CD14-positive monocyte (primary cell): Measurements from ENCODE around the gene GAMT. TPM values are rescaled to one million over a fixed set of nuclear protein-coding genes. Genes with fewer than 3 reads are reported as not detected.

Source experiments
- DNase-seq, 3 donors: peaks; one replicate each; pipeline ENCODE4 v3.0.0-alpha.2; 2011 to 2022
- H2AFZ ChIP-seq: 2 replicates; pipeline ENCODE4 v1.6.0; 2012; ENCODE audit warnings: mild to moderate bottlenecking, low read depth, low read length, inconsistent platforms; ENCODE audit not compliant: insufficient read depth, poor library complexity, severe bottlenecking
- H3K27ac ChIP-seq, 2 donors: 1 replicate in 1 of 2; 2 replicates in 1 of 2; pipeline ENCODE4 v1.5.1; 2012 to 2013; ENCODE audit warnings: low read length in 2 of 2, control low read depth in 1 of 2, inconsistent platforms in 1 of 2, low read depth in 1 of 2, mild to moderate bottlenecking in 1 of 2
- H3K27me3 ChIP-seq, 2 donors: one replicate each; pipeline versions ENCODE4 v1.6.0 to v1.6.1; 2011 to 2013; ENCODE audit warnings: low read length in 2 of 2; ENCODE audit not compliant: control insufficient read depth in 2 of 2, insufficient read depth in 2 of 2
- H3K36me3 ChIP-seq, 2 donors: replicated peaks in 1 of 2; 1 replicate in 1 of 2; 2 replicates in 1 of 2; pipeline versions ENCODE4 v1.5.1 to v1.6.1; 2012 to 2013; ENCODE audit warnings: low read length in 2 of 2, control low read depth in 1 of 2, inconsistent platforms in 1 of 2, mild to moderate bottlenecking in 1 of 2; ENCODE audit not compliant: insufficient read depth in 2 of 2, control insufficient read depth in 1 of 2
- H3K4me1 ChIP-seq, 2 donors: 1 replicate in 1 of 2; 2 replicates in 1 of 2; pipeline versions ENCODE4 v1.5.1 to v1.6.1; 2012 to 2013; ENCODE audit warnings: low read length in 2 of 2, control low read depth in 1 of 2, inconsistent platforms in 1 of 2, mild to moderate bottlenecking in 1 of 2, moderate library complexity in 1 of 2; ENCODE audit not compliant: insufficient read depth in 2 of 2, control insufficient read depth in 1 of 2
- H3K4me2 ChIP-seq: replicated peaks from 2 replicates; pipeline ENCODE3; 2012; ENCODE audit warnings: low read length, moderate library complexity, mild to moderate bottlenecking; ENCODE audit not compliant: poor library complexity, severe bottlenecking; ENCODE audit errors: extremely low read depth
- H3K4me3 ChIP-seq, 3 experiments: fragments of 200-600 bp in 1 of 3; sonication (generic) in 1 of 3; replicated peaks in 1 of 3; 1 replicate in 2 of 3; 2 replicates in 1 of 3; pipeline ENCODE4 v1.5.1; 2011 to 2013; ENCODE audit warnings: low read length in 3 of 3, mild to moderate bottlenecking in 3 of 3, control low read depth in 2 of 3, low read depth in 2 of 3, inconsistent platforms in 1 of 3, moderate library complexity in 1 of 3
- H3K79me2 ChIP-seq: 2 replicates; pipeline ENCODE4 v1.6.0; 2012; ENCODE audit warnings: mild to moderate bottlenecking, control low read depth, inconsistent platforms, low read length, moderate library complexity; ENCODE audit not compliant: insufficient read depth
- H3K9ac ChIP-seq: 2 replicates; pipeline ENCODE4 v1.6.0; 2017; ENCODE audit warnings: low read length, mild to moderate bottlenecking; ENCODE audit not compliant: insufficient read depth, poor library complexity, severe bottlenecking
- H3K9me3 ChIP-seq, 2 donors: replicated peaks in 1 of 2; 1 replicate in 1 of 2; 2 replicates in 1 of 2; pipeline versions ENCODE4 v1.5.1 to v1.6.1; 2012 to 2013; ENCODE audit warnings: low read length in 2 of 2, control low read depth in 1 of 2; ENCODE audit not compliant: control insufficient read depth in 1 of 2, insufficient read depth in 1 of 2
- H4K20me1 ChIP-seq: 2 replicates; pipeline ENCODE4 v1.6.0; 2012; ENCODE audit warnings: mild to moderate bottlenecking, low read length, control low read depth, moderate library complexity; ENCODE audit not compliant: insufficient read depth
- H3K27ac Mint-ChIP-seq, 7 donors: one replicate each; pipeline ENCODE4 v1.8.0; 2020; ENCODE audit warnings: mild to moderate bottlenecking in 7 of 7, mixed read lengths in 7 of 7, moderate library complexity in 6 of 7, inconsistent platforms in 2 of 7
- H3K27me3 Mint-ChIP-seq, 3 donors: one replicate each; pipeline ENCODE4 v1.8.0; 2021 to 2022; ENCODE audit warnings: low read depth in 3 of 3, mild to moderate bottlenecking in 3 of 3, mixed read lengths in 3 of 3, moderate library complexity in 3 of 3, inconsistent platforms in 1 of 3
- H3K36me3 Mint-ChIP-seq, 2 donors: one replicate each; pipeline ENCODE4 v1.8.0; 2020; ENCODE audit warnings: mixed read lengths in 2 of 2, inconsistent platforms in 1 of 2, mild to moderate bottlenecking in 1 of 2
- H3K4me1 Mint-ChIP-seq: one replicate; pipeline ENCODE4 v1.8.0; 2020; ENCODE audit warnings: mild to moderate bottlenecking, mixed read lengths
- H3K4me3 Mint-ChIP-seq, 2 donors: one replicate each; pipeline ENCODE4 v1.8.0; 2020; ENCODE audit warnings: mild to moderate bottlenecking in 2 of 2, mixed read lengths in 2 of 2, moderate library complexity in 1 of 2
- H3K9me3 Mint-ChIP-seq, 7 donors: one replicate each; pipeline ENCODE4 v1.8.0; 2020 to 2022; ENCODE audit warnings: mixed read lengths in 7 of 7, mild to moderate bottlenecking in 6 of 7, moderate library complexity in 6 of 7, inconsistent platforms in 2 of 7
- WGBS: methylation state at CpG from one replicate; pipeline ENCODE4 v1.1.5; 2013; ENCODE audit warnings: missing lambda C conversion rate; ENCODE audit not compliant: insufficient coverage; 5-methylcytosine and 5-hydroxymethylcytosine counted together
- intact Hi-C, 2 donors: fragments of 100-400 bp; cut with micrococcal nuclease; formaldehyde crosslinking; loops; one replicate each; pipeline versions ENCODE4 v1.15.0 to v1.15.1; 2023
- polyA plus RNA-seq, 3 donors: library from polyadenylated mRNA; depleted of rRNA in 1 of 3; unstranded in 2 of 3; stranded (reverse) in 1 of 3; fragments of 300-500 nt in 2 of 3; fragments of >200 nt in 1 of 3; fragmentation: Illumina TruSeq in 2 of 3; gene quantifications; 1 replicate in 2 of 3; 2 replicates in 1 of 3; pipeline ENCODE4 v1.2.3, GENCODE V29; 2012 to 2021
- TF ChIP-seq, protein P1 (sequence below): fragments of 200-600 bp; IDR thresholded peaks from one replicate; pipeline ENCODE4 v1.8.0; 2022; ENCODE audit warnings: antibody characterized with exemption, mild to moderate bottlenecking

Gene GAMT
- polyA plus RNA-seq, 3 donors = 0.95 to 1.3 (median 0.96) TPM

DNA sequence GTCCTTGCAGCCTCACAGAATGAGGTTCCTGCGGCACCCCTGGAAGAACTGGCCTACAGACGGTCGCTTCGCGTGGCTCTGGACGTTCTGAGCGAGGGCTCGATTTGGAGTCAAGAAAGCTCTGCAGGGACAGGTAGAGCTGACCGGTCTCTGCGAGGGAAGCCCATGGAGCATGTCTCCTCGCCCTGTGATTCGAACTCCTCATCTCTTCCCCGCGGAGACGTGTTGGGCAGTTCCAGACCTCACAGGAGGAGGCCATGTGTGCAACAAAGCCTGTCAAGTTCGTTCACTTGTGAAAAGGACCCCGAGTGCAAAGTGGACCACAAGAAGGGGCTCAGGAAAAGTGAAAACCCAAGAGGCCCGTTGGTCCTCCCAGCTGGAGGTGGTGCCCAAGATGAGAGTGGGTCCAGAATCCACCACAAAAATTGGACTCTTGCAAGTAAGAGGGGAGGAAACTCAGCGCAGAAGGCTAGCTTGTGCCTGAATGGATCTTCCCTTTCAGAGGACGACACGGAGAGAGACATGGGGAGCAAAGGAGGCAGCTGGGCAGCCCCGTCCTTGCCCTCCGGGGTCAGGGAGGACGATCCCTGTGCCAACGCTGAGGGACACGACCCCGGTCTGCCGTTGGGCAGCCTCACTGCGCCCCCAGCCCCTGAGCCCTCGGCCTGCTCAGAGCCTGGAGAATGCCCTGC lies 41.1 kb downstream of the GAMT start:
- no peak overlapping the region for H3K9ac ChIP-seq
- WGBS = 96% methylated on average over 29 of the region's 30 CpGs
- DNase-seq = no peak

DNA sequence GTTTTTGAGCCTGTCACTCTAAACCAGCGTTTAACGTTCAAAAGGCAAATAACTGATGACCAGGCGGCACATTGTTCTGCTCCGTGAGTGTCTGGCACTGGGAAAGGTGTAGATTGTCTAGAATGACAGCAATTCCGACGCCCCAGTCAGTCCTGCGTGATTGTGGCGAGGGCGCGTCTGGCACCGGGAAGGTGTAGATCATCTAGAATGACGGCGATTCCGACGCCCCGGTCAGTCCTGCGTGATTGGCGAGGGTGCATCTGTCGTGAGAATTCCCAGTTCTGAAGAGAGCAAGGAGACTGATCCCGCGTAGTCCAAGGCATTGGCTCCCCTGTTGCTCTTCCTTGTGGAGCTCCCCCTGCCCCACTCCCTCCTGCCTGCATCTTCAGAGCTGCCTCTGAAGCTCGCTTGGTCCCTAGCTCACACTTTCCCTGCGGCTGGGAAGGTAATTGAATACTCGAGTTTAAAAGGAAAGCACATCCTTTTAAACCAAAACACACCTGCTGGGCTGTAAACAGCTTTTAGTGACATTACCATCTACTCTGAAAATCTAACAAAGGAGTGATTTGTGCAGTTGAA lies 43.7 kb downstream of the GAMT start:
- Mint-ChIP-seq H3K27me3 (peaks cover 5 to 14% (median 8%) of the 10 kb centered on the region in 3 donors), H3K27ac (no peak overlapping the region), H3K4me3 (no peak overlapping the region), H3K4me1 (peaks cover 23% of the 10 kb centered on the region), H3K36me3 (peaks cover 52 to 53% of the 10 kb centered on the region in 2 donors), H3K9me3 (peaks cover 0 to 5% (median 0%) of the 10 kb centered on the region in 7 donors)
- H3K4me3 ChIP-seq = no peak overlapping the region
- WGBS = 90% methylated on average over 20 of the region's 24 CpGs
- intact Hi-C loops = loop anchor here in 1 of 2 donors (5.0 kb wide), 1 partner anchor 80 kb away; the partner anchor contains the start of gene FAM174C
- DNase-seq = no peak
- H3K27ac ChIP-seq = no peak overlapping the region
- H3K4me1 ChIP-seq = peaks cover 15 to 28% of the 10 kb centered on the region in 2 donors
- H3K9me3 ChIP-seq = no peaks in the 10 kb centered on the region
- no peaks in the 10 kb centered on the region for H4K20me1 ChIP-seq
- H3K9ac ChIP-seq = no peak overlapping the region
- H3K4me2 ChIP-seq = no peak overlapping the region
- TF ChIP-seq, protein P1, sequence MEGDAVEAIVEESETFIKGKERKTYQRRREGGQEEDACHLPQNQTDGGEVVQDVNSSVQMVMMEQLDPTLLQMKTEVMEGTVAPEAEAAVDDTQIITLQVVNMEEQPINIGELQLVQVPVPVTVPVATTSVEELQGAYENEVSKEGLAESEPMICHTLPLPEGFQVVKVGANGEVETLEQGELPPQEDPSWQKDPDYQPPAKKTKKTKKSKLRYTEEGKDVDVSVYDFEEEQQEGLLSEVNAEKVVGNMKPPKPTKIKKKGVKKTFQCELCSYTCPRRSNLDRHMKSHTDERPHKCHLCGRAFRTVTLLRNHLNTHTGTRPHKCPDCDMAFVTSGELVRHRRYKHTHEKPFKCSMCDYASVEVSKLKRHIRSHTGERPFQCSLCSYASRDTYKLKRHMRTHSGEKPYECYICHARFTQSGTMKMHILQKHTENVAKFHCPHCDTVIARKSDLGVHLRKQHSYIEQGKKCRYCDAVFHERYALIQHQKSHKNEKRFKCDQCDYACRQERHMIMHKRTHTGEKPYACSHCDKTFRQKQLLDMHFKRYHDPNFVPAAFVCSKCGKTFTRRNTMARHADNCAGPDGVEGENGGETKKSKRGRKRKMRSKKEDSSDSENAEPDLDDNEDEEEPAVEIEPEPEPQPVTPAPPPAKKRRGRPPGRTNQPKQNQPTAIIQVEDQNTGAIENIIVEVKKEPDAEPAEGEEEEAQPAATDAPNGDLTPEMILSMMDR = no peak
- peaks cover 0 to 5% of the 10 kb centered on the region in 2 donors for H3K27me3 ChIP-seq
- no peaks in the 10 kb centered on the region for H3K79me2 ChIP-seq
- H3K36me3 ChIP-seq = peaks cover 16 to 48% of the 10 kb centered on the region in 2 donors
- no peak overlapping the region for H2AFZ ChIP-seq

More for the DNA sequence above, 41.1 kb downstream of the GAMT start:
- Mint-ChIP-seq H3K36me3 (peaks cover 60 to 66% of the 10 kb centered on the region in 2 donors), H3K4me1 (peaks cover 32% of the 10 kb centered on the region), H3K4me3 (no peak overlapping the region), H3K9me3 (peaks cover 0 to 5% (median 0%) of the 10 kb centered on the region in 7 donors), H3K27me3 (peaks cover 7 to 13% (median 7%) of the 10 kb centered on the region in 3 donors), H3K27ac (peak overlapping the region in 1 of 7 donors; percentile 69)
- H3K27ac ChIP-seq = no peak overlapping the region
- H3K27me3 ChIP-seq = peaks cover 0 to 5% of the 10 kb centered on the region in 2 donors
- TF ChIP-seq, protein P1 = no peak
- H3K36me3 ChIP-seq = peaks cover 16 to 48% of the 10 kb centered on the region in 2 donors
- no peaks in the 10 kb centered on the region for H3K9me3 ChIP-seq
- H2AFZ ChIP-seq = no peak overlapping the region
- intact Hi-C loops = no loop called here
- H3K4me3 ChIP-seq = no peak overlapping the region
- no peaks in the 10 kb centered on the region for H3K79me2 ChIP-seq
- no peak overlapping the region for H3K4me2 ChIP-seq
- peaks cover 25 to 35% of the 10 kb centered on the region in 2 donors for H3K4me1 ChIP-seq
- no peaks in the 10 kb centered on the region for H4K20me1 ChIP-seq
